G401 (cell line): ENCODE data around the gene TWF2. TPM values are rescaled to one million over a fixed set of nuclear protein-coding genes. Genes with fewer than 3 reads are reported as not detected.

ENCODE experiments used
- DNase-seq: peaks from one replicate; pipeline ENCODE4 v3.0.0-alpha.2; 2015; ENCODE audit warnings: low spot score
- in situ Hi-C: cut with HindIII; loops from 2 replicates; pipeline ENCODE4 v1.10.0; 2016; ENCODE audit warnings: low sequenced_read_pairs, mixed read lengths
- total RNA-seq: library from RNA; depleted of rRNA; stranded (reverse); fragments of >200 nt; shearing (Covaris generic); gene quantifications from 2 replicates; pipeline ENCODE4 v1.2.3, GENCODE V29; 2014; rRNA removed

TWF2 gene
- total RNA-seq, 1 experiment from 2014 or later = 237 TPM

DNA sequence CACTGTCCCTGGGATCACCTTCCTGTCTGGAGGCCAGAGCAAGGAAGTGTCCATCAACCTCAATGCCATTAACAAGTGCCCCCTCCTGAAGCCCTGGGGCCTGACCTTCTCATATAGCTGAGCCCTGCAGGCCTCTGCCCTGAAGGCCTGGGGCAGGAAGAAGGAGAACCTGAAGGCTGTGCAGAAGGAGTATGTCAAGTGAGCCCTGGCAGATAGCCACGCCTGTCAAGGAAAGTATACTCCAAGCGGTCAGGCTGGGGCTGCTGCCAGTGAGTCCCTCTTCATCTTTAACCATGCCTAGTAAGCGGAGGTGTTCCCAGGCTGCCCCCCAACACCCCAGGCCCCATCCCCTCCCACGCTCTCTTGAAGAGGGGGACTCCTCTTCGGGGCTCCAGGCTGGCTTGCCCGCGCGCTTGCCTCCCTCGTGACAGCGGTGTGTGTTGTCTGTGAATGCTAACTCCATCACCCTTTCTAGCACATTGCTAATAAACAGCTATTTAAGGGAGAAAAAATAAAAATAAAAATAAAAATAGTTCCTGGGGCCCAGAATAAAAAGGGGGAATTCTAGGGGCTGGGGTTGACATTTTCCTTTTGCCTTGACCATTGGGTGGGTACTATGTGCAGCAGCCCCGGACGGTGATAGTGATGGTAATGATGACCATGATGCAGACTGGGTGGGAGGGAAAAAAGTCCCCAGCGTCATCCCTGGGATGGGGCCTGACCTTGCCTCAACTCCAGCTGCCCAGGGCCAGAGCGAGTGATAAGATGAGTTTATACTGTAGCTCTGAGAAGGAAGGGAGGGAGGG, 44.3 kb downstream of the TWF2 start:
- in situ Hi-C loops = no loop called here
- DNase-seq = no peak

DNA sequence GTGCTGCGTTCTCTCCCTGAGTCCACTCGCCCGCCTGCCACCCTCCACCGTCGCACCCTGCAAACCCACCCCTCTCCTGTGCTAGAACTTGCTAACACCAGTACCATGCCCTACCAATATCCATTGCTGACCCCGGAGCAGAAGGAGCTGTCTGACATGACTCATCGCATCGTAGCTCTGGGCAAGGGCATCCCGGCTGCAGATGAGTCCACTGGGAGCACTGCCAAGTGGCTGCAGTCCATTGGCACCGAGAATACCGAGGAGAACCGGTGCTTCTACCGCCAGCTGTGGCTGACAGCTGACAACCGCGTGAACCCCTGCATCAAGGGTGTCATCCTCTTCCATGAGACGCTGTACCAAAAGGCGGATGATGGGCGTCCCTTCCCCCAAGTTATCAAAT, 45.9 kb downstream of the TWF2 start:
- in situ Hi-C loops = no loop called here
- DNase-seq = no peak

DNA sequence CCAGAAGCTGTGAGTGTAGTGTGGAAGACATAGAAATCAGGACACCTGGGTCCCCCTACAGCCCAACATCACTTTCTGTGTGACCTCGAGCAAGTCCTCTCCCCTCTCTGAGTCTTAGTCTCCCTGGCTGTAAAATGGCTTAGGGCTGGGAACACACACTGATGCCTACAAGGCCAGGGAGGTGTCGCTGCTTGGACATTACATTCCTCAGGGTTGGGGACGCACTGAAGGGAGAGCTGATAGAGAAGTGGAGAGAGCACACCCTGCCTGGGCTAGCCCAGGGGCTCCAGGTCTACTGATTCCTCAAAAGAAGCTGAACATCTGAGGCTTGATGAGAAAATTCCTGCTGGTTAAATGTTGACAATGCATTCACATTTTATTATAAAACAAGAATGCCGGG, 47.3 kb downstream of the TWF2 start:
- in situ Hi-C loops = no loop called here
- no peak for DNase-seq

DNA sequence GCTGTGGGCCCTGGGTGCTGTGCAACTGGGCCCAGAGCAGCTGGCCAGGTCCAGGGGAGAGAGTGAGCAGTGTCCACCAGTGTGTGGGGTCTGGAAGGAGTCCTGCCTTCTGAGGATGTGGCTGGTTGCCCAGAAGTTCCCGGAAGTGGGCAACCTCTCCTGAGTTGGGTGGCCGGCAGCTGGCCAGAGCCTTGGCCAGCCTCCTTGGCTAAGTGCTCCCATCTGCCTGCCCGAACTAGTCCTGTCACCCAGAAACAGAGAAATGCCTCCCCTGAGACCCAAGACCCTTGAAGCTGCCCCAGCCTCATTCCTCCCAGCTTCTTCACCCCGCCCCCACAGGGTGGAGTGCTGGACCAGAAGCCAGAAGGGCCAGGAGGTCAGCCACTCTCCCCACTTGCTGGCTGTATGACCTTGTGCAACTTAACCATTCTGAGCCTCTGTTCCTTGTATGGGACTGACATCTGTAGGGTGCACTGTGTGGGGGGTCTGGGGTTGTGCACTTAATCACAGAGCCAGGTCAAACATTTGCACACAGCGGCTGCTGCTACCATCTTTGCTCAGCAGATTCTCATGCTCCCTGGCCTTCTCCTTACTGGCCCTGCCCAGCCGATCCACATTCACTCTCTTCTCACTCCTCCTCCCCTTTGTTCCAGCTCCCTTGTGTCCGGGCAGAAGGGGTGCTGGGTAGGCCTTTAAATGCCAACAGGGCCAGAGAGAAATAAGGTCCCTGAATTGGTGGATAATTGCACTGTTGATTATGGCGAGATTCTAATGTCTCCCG, 48.5 kb downstream of the TWF2 start:
- in situ Hi-C loops = no loop called here
- DNase-seq = no peak

- in situ Hi-C loops = no loop called here
- DNase-seq = no peak
These were observed 50.4 kb downstream of the TWF2 start for GRCh38 chr3:52188556-52188955.

DNA sequence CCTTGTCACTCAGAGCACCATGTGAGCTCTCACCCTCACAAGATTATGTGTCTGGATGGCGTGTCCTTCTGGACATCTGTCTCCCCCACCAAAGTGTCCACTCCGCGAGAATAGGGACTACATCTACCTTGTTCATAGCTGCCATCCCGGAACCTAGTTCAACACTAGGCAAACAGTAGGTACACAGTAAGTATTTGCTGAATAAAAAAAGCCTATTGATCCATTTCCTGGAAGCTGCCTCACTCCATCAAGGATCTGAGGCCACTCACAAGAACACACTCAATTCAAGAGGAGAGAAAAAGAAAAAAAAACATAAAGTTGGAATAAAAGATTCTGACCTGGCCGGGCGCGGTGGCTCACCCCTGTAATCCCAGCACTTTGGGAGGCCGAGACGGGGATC, 52.2 kb downstream of the TWF2 start:
- in situ Hi-C loops = no loop called here
- DNase-seq = no peak

DNA sequence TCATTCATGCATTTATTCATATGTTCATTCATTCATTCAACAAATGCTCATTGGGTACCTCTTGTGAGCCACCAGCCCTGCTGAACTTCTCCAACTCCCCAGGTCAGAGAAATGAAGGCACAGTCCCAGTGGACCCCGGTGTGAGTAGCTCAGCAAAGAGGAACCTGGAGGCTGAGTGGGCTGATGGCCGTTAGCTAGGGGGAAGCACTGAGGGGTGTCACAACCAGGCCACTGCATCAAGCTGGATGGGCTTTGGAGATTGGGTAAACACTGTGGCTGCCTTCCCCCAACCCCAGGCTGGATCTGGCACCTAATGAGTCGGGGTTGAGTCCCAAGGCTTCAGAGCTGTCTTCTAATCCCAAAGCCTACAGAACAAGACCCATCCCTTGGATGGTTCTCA, 53.1 kb downstream of the TWF2 start:
- no peak for DNase-seq
- in situ Hi-C loops = no loop called here

DNA sequence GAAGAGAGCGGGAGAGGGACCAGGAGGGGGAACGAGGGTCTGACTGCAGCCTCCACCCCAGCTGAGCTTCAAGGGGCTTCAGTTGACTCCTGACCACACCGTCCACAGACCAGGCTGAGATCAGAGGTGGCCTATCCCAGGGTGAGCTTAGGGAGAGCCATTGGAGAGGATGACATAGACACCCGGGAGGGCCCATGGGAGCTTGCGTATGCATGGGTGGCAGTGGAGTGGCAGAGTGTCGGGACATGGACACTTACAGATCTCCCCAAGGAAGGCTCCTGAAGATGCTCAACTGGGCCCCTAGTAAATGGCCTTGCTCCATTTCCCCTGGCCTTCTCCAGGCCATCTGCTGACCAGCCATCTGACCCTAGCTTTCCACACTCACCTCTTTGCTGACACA, 53.6 kb downstream of the TWF2 start:
- DNase-seq = no peak
- in situ Hi-C loops = no loop called here

DNA sequence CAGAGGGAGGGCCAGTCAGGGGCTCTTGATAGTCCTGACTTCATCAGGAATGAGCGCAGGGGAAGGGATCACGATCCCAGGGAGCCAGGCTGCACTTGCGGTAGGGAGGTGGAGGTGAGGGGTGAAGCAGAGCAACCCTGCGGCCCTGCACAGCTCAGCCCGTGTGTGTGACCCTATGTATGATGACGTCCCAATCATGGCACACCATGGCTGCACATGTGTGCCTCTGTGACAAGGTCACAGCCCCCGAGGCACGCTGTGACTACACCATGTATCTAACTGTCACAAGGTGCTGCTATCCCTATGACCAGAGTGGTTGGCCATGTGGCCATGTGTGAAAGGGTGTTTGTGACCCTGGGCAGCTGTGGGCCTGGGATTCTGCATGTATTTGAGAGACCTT, 54.3 kb downstream of the TWF2 start:
- no peak for DNase-seq
- in situ Hi-C loops = no loop called here

GRCh38 chr3:52183786-52184445, 55.0 kb downstream of the TWF2 start:
- in situ Hi-C loops = no loop called here
- DNase-seq = no peak

DNA sequence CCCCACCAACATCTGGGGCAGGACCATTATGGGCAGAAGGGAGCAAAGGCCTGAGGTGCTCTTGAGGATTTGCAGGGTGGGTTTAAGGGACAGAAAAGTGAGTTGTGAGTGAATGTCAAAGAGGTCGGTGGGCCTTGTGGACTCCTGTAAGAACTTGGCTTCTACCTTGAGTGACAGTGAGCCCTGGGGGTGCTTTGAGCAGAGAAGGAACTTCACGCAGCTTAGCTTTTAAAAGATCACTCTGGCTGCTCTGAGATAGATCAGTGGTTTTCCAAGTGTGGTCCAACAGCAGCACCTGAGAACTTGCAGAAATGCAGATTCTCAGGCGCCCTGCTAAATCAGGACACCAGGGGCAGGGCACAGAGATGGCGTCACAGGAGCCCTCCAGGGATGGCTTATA, 56.3 kb downstream of the TWF2 start:
- DNase-seq = no peak
- in situ Hi-C loops = no loop called here

DNA sequence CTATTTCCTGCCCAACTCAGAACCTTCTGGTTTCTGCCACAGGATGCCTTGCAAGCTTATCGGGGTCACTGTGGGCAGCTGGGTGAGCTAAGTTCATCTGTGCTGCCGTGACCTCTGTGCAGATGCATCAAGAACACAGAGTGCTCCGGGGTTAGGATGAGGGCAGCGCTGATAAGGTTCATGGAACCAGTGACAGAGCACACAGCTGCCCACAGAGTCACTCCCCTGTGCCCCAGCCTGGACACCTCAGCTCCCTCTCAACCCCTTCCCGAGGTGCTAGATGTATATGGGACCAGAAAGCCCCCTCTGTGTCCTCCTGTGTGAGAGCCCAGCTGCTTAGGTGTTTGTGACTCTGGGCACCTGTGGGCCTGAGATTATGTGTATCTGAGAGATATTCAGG, 56.8 kb downstream of the TWF2 start:
- in situ Hi-C loops = no loop called here
- no peak for DNase-seq

GRCh38 chr3:52181543-52181942, 57.4 kb downstream of the TWF2 start:
- DNase-seq = no peak
- in situ Hi-C loops = no loop called here

Other genes with a start within 250 kb of the TWF2 start
- 2,209 and 2,228 TPM in 2 replicates for gene RPL29, start 243.3 kb downstream of the TWF2 start, total RNA-seq
- 14.6 and 16.8 TPM in 2 replicates for gene DUSP7, start 182.6 kb downstream of the TWF2 start, total RNA-seq
- gene POC1A, start 84.7 kb downstream of the TWF2 start, total RNA-seq = 22.8 and 32.2 TPM in 2 replicates
- 66.7 and 73.0 TPM in 2 replicates for gene ALAS1, start 41.0 kb downstream of the TWF2 start, total RNA-seq
- gene TLR9, start 13.5 kb downstream of the TWF2 start, total RNA-seq = 0.07 TPM in 1 of 2 replicates, not detected in the other
- 0.43 and 1.4 TPM in 2 replicates for gene PPM1M, start 6.6 kb upstream of the TWF2 start, total RNA-seq
- gene WDR82, start 39.5 kb upstream of the TWF2 start, total RNA-seq = 89.2 and 115 TPM in 2 replicates
- gene GLYCTK, start 48.7 kb upstream of the TWF2 start, total RNA-seq = 14.8 and 24.5 TPM in 2 replicates
- gene DNAH1, start 77.2 kb upstream of the TWF2 start, total RNA-seq = 1.2 and 2.5 TPM in 2 replicates
- 149 and 194 TPM in 2 replicates for gene BAP1, start 170.8 kb upstream of the TWF2 start, total RNA-seq
- gene PHF7, start 171.5 kb upstream of the TWF2 start, total RNA-seq = 6.7 and 8.3 TPM in 2 replicates
- gene SEMA3G, start 205.9 kb upstream of the TWF2 start, total RNA-seq = 0.10 and 0.98 TPM in 2 replicates
- 86.7 and 117 TPM in 2 replicates for gene TNNC1, start 214.9 kb upstream of the TWF2 start, total RNA-seq
- 25.5 and 28.9 TPM in 2 replicates for gene NISCH, start 216.4 kb upstream of the TWF2 start, total RNA-seq